ENCODE data around the gene SCAMP3. TPM values are rescaled to one million over a fixed set of nuclear protein-coding genes. Genes with fewer than 3 reads are reported as not detected.
"Not testable (repeated sequence)": the region's sequence is repeated elsewhere in the genome, so short reads cannot be mapped to it uniquely, and the experiment has no call there.

SCAMP3 gene
- total RNA-seq, 1 donor from 2014 or later: 54.9 TPM

DNA sequence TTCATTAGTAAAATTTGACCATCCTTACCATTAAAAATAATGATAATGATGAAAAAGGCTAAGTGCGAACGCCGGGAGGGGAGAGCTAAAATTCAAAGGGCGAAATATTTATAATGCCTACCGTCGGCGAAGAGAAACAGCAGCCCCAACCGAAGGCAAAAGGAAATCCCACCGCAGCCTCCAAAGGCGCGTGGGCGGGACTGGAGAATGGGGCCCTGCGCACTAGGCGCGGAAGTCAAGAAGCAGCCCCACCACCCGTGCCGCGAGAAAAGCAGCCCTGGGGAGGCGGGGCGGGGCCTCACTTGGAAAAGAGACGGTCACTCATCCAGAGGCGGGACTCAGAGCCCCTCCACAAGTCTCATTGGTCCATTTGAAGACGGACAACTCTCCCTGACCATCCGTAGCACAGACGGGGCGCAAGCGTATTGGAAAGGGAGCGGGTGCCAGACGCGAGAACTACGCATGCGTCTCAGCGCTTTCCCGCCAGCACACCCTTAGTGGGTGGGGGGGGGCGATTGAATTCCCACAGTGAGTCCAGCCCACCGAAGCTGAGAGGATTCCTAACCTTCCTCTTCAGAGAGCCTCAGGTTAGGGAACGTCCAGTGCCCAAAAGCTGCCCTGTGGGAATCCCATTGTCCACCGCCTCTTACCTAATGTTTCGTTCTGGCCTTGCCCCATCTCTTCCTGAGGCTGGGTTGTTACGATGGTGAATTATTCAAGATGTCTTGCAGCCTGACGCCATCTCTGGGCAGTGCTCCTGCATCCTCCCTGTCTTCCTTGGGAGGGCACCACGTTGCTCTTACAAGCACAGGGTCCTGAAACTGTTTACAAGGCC, 34.7 kb downstream of the SCAMP3 start:
- H3K4me1 Mint-ChIP-seq (ENCODE audit: unreplicated experiment): peaks cover 20% of the 10 kb centered on the region
- peaks cover 5% of the 10 kb centered on the region for H3K36me3 Mint-ChIP-seq (ENCODE audit: low read depth, unreplicated experiment)
- H3K9me3 Mint-ChIP-seq (ENCODE audit: unreplicated experiment): no peaks in the 10 kb centered on the region
- peak overlapping the region; percentile 91 for H3K4me3 Mint-ChIP-seq (ENCODE audit: unreplicated experiment)
- peaks cover 12% of the 10 kb centered on the region for H3K27me3 Mint-ChIP-seq (ENCODE audit: unreplicated experiment)
- peak; percentile 94 for DNase-seq (ENCODE audit: low spot score)
- TF ChIP-seq, protein P1, sequence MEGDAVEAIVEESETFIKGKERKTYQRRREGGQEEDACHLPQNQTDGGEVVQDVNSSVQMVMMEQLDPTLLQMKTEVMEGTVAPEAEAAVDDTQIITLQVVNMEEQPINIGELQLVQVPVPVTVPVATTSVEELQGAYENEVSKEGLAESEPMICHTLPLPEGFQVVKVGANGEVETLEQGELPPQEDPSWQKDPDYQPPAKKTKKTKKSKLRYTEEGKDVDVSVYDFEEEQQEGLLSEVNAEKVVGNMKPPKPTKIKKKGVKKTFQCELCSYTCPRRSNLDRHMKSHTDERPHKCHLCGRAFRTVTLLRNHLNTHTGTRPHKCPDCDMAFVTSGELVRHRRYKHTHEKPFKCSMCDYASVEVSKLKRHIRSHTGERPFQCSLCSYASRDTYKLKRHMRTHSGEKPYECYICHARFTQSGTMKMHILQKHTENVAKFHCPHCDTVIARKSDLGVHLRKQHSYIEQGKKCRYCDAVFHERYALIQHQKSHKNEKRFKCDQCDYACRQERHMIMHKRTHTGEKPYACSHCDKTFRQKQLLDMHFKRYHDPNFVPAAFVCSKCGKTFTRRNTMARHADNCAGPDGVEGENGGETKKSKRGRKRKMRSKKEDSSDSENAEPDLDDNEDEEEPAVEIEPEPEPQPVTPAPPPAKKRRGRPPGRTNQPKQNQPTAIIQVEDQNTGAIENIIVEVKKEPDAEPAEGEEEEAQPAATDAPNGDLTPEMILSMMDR (IDR thresholded peaks at IDR 0.05; ENCODE audit: unreplicated experiment): no peak
- H3K27ac Mint-ChIP-seq (ENCODE audit: unreplicated experiment): peak overlapping the region; percentile 93

DNA sequence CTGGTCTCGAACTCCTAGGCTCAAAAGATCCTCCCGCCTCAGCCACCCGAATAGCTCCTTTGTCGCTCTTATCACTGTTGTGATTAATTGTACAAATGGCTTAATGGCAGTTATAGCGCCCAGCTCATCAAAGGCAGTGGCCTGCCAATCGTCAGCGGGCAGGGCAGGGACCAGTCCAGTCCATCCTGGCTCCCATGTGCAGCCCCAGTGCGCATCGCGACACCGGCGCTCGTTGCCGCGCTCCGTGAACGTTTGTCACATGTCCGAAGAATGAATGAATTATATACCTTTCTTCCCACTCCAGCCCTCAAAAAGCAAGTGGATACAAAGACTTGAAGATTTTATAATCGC, 35.3 kb downstream of the SCAMP3 start:
- Mint-ChIP-seq H3K27me3 (ENCODE audit: unreplicated experiment) (peaks cover 14% of the 10 kb centered on the region), H3K4me1 (ENCODE audit: unreplicated experiment) (peaks cover 25% of the 10 kb centered on the region), H3K4me3 (ENCODE audit: unreplicated experiment) (peak overlapping the region; percentile 91), H3K36me3 (ENCODE audit: low read depth, unreplicated experiment) (peaks cover 5% of the 10 kb centered on the region), H3K27ac (ENCODE audit: unreplicated experiment) (peak overlapping the region; percentile 80), H3K9me3 (ENCODE audit: unreplicated experiment) (no peaks in the 10 kb centered on the region)
- TF ChIP-seq, protein P1 (IDR thresholded peaks at IDR 0.05; ENCODE audit: unreplicated experiment): peak; percentile 23
- DNase-seq (ENCODE audit: low spot score): peak; percentile 63

DNA sequence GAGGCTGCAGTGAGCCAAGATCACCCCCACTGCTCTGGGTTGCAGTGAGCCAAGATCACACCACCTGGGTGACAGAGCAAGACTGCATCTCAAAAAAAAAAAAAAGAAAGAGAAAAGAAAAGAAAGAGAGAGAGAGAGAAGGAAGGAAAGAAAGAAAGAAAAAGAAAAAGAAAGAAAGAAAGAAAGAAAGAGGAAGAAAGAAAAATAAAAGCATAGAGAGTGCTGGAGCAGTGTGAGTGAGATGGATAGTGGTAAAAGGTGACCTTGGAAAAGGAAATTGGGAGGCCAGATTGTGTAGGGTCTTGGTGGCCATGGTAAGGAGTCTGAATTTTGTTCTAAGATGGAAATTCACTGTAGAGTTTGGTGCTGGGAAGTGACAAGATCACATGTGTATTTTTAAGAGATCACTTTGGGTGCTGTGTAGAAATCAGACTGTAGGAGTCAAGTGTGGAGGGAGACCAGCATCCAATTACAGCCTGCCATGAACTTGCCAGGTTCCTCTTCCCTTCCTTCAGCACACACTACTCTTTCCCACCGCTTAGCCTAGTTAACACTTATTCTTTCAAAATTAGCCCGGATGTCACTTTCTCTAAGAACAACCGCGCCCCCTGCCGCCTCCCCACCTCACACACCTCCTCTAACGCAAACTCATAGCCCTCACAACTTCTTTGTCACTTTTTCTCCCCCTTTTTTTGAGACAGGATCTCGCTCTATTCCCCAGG, 35.8 kb downstream of the SCAMP3 start:
- peak overlapping the region; percentile 80 for H3K27ac Mint-ChIP-seq (ENCODE audit: unreplicated experiment)
- TF ChIP-seq, protein P1 (IDR thresholded peaks at IDR 0.05; ENCODE audit: unreplicated experiment): peak; percentile 46

GRCh38 chr1:155225404-155225759, 36.8 kb downstream of the SCAMP3 start:
- H3K9me3 Mint-ChIP-seq (ENCODE audit: unreplicated experiment); H3K27ac Mint-ChIP-seq (ENCODE audit: unreplicated experiment); H3K36me3 Mint-ChIP-seq (ENCODE audit: low read depth, unreplicated experiment); H3K4me3 Mint-ChIP-seq (ENCODE audit: unreplicated experiment); DNase-seq (ENCODE audit: low spot score): not testable (repeated sequence)
- Mint-ChIP-seq H3K4me1 (ENCODE audit: unreplicated experiment) (peaks cover 29% of the 10 kb centered on the region), H3K27me3 (ENCODE audit: unreplicated experiment) (peaks cover 10% of the 10 kb centered on the region)

More for the DNA sequence above, 35.8 kb downstream of the SCAMP3 start:
- Mint-ChIP-seq H3K9me3 (ENCODE audit: unreplicated experiment) (no peaks in the 10 kb centered on the region), H3K4me1 (ENCODE audit: unreplicated experiment) (peaks cover 25% of the 10 kb centered on the region), H3K36me3 (ENCODE audit: low read depth, unreplicated experiment) (peaks cover 5% of the 10 kb centered on the region), H3K27me3 (ENCODE audit: unreplicated experiment) (peaks cover 13% of the 10 kb centered on the region), H3K4me3 (ENCODE audit: unreplicated experiment) (peak overlapping the region; percentile 91)
- peak; percentile 71 for DNase-seq (ENCODE audit: low spot score)

GRCh38 chr1:155223047-155223446, 39.1 kb downstream of the SCAMP3 start:
- DNase-seq (ENCODE audit: low spot score): no peak
- Mint-ChIP-seq H3K4me3 (ENCODE audit: unreplicated experiment) (no peak overlapping the region), H3K4me1 (ENCODE audit: unreplicated experiment) (peaks cover 43% of the 10 kb centered on the region), H3K27me3 (ENCODE audit: unreplicated experiment) (peaks cover 10% of the 10 kb centered on the region), H3K9me3 (ENCODE audit: unreplicated experiment) (no peaks in the 10 kb centered on the region), H3K27ac (ENCODE audit: unreplicated experiment) (peak overlapping the region; percentile 36), H3K36me3 (ENCODE audit: low read depth, unreplicated experiment) (peaks cover 5% of the 10 kb centered on the region)
- TF ChIP-seq, protein P1 (IDR thresholded peaks at IDR 0.05; ENCODE audit: unreplicated experiment): no peak

- not testable (repeated sequence) for H3K4me3 Mint-ChIP-seq (ENCODE audit: unreplicated experiment); H3K9me3 Mint-ChIP-seq (ENCODE audit: unreplicated experiment); H3K27me3 Mint-ChIP-seq (ENCODE audit: unreplicated experiment); DNase-seq (ENCODE audit: low spot score); H3K36me3 Mint-ChIP-seq (ENCODE audit: low read depth, unreplicated experiment)
- peaks cover 26% of the 10 kb centered on the region for H3K4me1 Mint-ChIP-seq (ENCODE audit: unreplicated experiment)
- peak overlapping the region; percentile 91 for H3K27ac Mint-ChIP-seq (ENCODE audit: unreplicated experiment)
Measured at GRCh38 chr1:155220211-155220965, 41.8 kb downstream of the SCAMP3 start.

Data from endothelial cell (in vitro differentiated cells).